GM03348 (cell line): ENCODE measurements around the gene LAMC3.

ENCODE experiments used
- DNase-seq: peaks from one replicate; pipeline ENCODE4 v3.0.0; 2012; ENCODE audit warnings: low spot score

Gene LAMC3

DNA sequence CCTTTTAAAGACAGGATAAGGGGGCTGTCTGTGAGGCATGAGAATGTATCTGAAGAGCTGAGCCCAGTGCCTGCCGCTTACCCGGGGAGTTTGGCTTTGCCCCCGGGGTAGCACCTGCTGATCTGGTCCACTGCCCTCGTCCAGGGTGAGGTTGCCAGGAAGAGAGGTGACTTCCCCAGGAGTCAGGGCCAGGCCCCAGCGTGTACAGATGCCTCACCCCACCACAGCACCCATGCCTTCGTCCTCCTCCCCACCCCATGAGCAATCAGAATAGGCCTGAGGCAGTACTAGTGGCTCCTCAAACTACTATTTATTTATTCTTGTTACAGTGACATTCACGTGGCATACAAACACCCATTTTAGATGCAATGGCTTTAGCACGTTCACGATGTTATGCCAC, 71.6 kb downstream of the LAMC3 start:
- DNase-seq: no peak

DNA sequence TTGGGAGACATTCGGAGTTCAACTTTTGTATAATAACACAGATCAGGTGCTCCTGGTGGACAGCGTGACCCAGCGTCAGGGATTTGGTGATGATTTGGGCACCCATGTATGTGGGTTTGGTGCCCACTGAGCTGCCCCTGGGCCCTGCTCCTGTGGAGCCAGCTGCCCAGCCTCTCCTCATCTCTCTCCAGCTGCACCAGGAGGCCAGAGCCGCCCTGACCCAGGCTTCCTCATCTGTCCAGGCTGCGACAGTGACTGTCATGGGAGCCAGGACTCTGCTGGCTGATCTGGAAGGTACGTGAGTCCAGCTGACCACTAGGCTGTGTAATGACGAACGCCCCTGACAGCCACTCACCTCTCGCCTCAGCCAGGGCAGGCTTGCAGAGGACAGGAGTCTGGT, 72.9 kb downstream of the LAMC3 start:
- DNase-seq: no peak

DNA sequence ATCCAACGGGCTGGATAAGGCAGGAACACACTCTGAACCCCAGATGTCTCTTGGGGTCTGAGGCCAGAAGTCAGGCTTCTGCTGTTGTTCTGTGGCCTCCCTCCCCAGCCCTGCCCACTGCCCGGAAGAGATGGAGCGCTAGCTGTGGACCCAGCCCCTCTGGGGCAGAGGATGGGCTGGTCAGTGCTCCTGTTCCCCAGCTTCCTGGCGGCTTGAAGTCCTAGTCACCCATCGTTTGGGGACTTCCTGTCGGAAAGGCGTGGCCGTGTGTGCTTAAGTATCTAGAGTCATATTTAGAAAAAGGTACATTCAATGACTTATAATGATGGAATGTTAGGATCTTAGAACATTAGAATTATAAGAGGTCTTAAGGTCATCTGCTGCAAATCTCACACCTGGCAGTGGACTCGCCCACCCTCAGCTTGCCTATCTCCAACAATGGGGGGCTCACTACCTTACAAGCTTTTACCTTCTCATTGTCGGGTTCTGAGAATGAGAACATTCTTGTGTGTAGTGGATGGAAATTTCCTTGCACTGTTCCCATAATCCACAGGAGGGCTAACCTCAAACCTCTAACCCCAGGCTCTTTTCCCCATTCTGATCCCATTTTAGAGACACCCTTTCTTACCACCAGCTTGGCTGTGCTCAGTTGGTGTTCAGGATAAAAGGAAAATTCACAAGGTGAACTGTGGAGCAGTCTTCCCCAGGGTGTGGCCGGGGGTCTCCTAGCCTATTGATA, 74.0 kb downstream of the LAMC3 start:
- DNase-seq: no peak

DNA sequence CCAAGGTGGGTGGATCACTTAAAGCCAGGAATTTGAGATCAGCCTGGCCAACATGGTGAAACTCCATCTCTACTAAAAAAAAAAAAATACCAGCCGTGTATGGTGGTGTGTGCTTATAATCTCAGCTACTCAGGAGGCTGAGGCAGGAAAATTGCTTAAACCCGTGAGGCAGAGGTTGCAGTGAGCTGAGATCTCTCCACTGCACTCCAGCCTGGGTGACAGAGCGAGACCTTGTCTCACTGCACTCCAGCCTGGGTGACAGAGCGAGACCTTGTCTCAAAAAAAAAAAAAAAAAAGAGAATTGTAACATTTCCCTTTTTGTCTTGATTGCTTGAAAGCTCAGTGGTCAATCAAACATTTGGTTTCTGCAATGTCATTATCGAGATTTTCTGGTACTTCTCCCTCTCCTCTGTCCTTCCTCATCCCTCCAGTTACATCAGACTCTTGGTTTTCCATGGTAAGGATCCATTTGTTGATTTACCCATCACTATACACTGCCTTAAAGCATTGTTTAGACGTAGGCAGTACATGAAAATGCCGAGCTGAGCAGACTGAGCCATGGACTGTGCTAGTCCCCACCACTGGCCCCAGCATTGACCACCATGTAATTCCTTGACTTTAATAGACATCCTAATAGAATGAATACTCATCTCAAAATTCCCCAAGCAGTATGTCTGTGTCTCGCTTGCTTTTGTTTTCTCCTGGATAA, 75.8 kb downstream of the LAMC3 start:
- DNase-seq: no peak

DNA sequence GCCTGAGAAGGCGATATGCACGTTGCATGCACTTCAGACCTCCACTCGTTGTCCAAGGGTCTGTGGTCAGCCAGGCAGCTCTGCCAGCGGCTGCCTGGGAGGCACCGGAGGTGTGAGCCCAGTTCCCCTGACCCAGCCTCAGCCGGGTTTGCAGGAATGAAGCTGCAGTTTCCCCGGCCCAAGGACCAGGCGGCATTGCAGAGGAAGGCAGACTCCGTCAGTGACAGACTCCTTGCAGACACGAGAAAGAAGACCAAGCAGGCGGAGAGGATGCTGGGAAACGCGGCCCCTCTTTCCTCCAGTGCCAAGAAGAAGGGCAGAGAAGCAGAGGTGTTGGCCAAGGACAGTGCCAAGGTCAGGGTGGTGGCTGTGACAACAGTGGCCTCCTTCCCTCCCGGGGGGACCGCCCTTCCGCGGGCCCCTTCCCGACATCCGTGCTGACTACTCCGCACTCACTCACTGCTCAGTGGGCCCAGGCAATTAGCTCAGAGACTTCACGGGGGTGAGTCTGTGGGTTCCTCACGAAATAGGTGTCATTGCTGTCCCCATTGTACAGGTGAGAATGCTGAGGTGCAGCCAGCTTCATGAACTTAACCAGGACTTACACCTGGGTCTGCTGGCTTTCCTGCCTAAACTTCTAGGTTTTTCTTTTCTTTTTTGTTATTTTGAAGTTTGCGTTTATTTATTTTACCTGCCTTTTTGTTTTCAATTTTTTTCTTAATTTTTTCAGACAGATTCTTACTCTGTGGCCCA, 76.6 kb downstream of the LAMC3 start:
- DNase-seq: no peak

DNA sequence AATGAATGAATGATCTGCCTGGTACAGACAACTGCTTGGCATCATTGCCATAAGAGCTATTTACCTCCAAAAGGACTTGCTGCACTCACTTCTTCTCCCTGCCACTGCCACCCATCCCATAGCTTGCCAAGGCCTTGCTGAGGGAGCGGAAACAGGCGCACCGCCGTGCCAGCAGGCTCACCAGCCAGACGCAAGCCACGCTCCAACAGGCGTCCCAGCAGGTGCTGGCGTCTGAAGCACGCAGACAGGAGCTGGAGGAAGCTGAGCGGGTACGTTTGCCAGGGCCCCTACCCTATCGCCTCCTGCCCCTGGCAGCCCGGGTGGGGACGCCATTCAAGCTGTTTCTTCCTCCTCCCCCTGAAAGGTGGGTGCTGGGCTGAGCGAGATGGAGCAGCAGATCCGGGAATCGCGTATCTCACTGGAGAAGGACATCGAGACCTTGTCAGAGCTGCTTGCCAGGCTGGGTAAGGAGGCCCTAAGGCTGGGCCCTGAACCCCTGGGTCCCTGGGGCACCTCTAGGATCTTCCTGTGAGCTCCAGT, 78.5 kb downstream of the LAMC3 start:
- no peak for DNase-seq

DNA sequence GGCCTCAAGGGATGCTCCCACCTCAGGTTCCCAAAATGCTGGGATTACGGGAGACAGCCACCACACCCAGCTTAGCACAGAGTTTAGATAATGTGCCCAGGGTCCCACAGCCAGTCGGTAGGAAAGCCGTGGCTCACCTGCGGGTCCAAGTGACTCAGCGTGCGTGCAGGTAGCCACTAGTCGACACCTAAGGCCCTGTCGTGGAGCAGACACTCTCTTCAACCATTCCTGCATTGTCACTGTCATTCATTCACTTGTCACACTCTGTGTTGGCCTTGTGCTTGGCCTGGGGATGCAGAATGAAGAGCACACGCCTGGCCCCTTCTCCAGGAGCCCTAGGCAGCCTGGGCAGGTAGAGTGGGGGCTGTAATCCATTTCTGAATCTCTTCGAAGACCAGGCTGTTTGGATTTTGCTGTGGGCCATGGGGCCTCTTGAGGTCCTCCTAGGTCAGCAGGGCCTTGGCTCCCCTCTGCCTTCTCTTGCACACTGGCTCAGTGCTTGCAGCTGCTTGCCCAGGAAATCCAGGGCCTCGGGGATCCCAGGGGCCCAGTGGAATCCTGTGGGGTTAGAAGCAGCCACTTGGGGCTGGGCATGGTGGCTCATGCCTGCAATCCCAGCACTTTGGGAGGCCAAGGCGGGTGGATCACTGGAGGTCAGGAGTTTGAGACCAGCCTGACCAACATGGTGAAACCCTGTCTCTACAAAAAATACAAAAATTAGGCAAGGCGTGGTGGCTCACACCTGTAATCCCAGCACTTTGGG, 81.2 kb downstream of the LAMC3 start:
- no peak for DNase-seq

DNA sequence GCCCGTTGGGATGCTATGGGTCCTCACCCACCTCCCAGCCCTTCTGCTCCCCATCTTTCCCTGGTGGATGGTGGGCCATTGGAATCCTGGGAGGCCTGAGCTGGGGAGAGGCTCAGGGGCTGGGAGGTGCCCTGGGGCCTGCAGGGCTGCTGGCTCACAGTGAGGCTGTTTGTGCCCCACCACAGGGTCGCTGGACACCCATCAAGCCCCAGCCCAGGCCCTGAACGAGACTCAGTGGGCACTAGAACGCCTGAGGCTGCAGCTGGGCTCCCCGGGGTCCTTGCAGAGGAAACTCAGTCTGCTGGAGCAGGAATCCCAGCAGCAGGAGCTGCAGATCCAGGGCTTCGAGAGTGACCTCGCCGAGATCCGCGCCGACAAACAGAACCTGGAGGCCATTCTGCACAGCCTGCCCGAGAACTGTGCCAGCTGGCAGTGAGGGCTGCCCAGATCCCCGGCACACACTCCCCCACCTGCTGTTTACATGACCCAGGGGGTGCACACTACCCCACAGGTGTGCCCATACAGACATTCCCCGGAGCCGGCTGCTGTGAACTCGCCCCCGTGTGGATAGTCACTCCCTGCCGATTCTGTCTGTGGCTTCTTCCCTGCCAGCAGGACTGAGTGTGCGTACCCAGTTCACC, 82.5 kb downstream of the LAMC3 start:
- DNase-seq: no peak

DNA sequence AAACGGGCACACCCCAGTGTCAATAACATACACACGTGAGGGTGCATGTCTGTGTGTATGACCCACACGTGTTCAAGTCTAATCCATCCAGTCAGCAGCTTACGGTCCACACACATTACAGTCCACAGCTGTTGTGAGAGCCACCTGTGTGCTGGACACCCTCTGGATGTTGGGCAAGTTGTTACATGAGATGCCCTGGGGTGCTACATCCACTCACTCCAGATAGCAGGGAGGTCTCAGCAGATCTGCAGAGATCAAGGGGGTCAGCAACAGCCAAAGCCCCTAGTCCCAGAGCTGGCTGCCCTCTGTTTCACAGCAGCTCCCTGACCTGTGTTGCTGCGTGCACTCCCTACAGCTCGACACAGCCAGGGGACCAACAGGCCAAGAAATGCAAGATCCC, 83.1 kb downstream of the LAMC3 start:
- DNase-seq: no peak

DNA sequence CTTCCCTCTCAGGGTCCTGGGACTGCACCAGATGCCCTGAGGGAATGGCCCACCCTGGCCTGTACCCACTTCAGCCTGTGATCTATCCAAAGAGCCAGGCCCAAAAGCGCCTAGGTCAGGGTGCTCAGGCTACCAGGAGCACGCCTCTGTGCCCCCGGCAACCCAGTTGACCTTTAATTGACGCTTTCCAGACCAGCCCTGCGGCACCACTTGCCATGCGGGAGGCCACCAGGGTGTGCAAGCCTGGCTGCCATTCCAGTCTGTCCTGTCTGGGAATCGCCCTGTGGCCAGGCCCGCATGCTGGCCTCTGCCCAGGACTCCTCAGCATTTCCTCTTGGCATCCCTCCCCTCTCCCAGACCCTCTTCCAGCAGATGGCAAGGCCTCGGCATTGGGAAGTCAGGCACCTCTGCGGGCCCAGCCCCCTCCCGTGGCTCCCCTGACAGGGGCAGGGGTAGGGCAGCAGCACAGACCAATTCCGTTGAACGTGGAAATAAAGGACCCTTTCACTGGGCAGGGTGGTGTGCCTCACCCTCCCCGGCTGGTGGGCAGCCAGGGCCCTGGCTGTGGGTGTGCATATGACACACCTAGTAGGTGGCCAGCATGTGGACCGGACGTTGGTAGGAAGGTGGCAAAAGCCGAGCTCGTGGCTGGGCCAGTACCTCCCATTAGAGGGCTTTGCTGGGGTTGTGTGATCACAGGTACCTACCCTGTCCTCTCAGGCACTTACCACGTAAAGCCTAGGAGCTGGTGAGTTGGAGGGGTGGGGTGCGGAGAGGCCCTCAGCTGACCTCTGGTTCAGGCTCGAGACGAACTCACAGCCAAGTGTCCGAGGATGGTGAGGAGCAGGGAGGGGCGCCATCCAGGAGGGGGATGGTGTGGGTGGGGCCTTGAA, 83.8 kb downstream of the LAMC3 start:
- no peak for DNase-seq

DNA sequence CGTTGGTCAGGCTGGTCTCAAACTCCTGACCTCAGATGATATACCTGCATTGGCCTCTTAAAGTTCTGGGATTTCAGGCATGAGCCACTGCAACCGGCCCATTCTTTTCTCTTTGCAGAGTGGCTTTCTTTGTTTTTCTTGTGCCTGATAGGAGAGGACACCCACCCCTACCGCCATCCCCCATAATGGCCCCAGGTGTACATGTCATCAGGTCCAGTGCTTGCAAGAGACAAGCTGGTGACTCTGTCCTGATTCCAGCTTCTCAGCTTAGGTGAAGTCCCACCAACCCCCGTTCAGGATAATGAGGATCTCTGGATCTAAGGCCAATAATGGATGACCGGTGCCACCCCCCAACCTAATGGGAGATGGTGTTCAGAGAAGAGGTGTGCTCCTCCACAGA, 85.0 kb downstream of the LAMC3 start:
- DNase-seq: no peak

DNA sequence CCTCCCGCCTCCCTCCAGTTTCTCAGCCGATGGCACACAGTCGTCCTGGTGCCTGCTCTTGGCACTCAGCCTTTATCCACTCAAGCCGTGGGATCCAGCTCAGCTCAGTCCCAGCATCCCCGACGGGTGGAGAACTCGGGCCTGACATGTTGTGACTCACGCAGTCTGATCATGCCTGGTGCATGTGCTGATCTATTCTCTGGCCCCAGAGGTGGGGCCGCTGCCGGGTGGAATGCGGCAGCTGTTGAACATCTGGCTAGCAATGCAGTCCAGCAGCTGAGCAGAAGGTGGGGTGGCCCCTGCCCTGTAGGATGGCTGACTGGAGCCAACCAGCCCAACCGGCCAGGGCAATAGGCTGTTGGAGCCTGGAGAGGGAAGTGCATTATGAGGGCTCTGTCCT, 85.6 kb downstream of the LAMC3 start:
- DNase-seq: peak; percentile 86

DNA sequence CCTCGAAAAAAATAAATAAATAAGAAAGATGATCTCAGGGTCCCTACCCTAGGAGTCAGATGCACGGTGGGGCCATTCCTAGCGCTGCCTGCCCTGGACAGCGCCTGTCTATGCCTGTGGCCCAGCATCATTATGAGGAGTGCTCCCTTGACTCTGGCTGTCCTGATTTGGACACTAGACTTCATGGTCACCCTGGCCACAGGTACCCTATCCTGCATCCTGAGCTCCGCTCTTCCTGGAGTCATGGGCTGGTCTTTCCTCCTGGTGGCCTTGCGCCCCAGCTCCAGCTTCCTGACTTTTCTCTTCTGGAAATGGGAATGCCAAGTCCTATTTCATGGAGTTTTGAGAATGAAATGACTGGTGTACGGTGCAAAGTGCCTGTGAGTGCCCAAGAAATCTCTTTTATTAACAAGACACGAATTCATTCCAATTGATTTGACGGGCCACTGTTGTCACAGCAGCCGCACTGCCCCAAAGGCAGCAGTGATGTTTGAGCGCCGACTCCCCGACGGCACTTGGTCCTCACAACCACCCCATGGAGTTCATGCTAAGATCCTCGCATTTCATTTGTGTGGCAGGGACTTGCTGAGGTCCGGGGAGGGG, 86.8 kb downstream of the LAMC3 start:
- DNase-seq: no peak

DNA sequence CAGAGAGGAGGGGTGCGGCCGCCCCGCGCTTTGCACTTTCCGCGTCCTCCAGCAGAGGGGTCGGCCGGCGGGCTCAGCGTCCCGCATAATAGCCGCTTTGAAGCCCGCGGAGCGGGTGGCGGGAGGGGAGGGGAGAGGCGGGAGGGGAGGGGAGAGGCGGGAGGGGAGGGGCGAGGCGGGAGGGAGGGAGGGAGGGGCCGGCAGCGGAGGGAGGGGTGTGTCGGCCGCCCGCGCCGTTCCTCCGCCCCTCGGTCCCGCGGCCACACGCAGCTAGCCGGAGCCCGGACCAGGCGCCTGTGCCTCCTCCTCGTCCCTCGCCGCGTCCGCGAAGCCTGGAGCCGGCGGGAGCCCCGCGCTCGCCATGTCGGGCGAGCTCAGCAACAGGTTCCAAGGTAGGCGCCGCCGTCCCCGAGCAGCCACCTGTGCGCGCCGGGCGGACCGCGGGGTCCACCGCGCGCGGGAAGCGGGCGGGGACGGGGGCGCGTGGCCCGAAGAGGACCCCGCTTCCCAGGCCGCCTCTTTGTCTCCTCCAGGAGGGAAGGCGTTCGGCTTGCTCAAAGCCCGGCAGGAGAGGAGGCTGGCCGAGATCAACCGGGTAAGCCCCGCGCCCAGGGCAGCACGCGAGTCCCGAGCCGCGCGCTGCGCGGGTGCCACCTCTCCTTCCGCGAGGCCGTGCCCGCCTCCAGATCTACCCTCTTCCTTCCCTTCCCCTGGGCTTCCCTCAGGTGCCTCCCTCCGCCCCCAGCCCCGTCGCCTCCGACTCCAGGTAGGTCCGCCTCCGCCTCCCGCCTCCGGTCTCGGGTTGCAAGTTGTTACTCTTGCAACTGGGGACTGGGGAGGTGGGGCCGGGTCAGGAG, 87.5 kb downstream of the LAMC3 start, which contains the start of gene AIF1L:
TSS of gene AIF1L (plus strand) at position 263 of the 857 bp plus-strand sequence. CDS start at position 362, 99 bp downstream.
- peak; percentile 67 for DNase-seq

DNA sequence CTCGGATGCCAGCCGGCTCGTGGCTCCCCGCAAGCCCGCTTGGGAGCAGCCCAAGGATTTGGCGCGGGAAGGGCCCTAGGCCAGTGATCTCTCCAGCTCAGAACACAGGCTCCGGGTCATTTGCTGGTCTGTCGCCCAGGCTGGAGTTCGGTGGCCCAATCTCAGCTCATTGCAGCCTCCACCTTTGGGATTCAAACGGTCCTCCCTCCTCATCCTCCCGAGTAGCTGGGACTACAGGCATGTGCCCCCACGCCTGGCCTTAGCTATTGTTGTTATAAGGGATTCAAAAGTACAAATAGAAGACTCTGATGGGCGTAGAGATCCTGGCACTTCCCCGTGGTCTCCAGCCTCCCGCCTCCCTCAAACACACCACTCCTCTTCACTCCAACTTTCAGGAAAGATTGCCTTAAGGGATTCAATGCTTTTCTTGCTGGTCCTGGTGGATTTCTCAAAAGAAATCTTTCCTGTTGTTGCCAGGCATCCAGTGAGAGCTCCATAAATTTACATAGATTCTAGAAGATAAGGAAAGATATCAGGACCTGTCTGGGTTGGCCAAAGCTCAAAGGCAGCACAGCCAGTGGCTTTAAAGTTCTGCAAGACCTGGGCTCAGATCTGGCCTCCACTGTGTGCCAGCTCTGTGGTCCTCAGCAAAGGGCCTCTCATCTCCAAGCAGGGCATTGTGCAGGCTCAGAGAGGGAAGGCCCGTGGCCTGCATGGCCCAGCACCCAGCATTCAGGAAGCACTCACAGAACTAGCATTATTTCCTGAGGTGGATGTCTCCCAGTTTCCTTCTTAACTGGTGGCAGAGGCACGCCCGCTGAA, 88.4 kb downstream of the LAMC3 start:
- DNase-seq: no peak

DNA sequence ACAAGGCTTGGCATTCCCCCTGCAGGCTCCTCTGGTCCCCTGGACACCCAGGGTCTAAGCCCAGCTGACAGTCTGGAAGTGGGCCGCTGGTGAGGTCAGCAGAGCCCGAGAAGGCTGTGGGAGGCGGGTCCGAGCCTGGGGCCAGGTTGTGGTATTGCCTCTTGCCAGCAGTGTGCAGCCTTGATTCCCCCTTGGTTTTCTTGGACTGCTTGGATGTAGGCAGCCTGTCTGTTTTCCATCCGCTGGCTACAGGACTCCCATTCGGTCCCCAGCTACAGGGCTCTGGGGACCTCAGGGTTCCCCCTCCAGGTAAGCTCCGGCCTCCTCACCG, 88.9 kb downstream of the LAMC3 start:
- no peak for DNase-seq

DNA sequence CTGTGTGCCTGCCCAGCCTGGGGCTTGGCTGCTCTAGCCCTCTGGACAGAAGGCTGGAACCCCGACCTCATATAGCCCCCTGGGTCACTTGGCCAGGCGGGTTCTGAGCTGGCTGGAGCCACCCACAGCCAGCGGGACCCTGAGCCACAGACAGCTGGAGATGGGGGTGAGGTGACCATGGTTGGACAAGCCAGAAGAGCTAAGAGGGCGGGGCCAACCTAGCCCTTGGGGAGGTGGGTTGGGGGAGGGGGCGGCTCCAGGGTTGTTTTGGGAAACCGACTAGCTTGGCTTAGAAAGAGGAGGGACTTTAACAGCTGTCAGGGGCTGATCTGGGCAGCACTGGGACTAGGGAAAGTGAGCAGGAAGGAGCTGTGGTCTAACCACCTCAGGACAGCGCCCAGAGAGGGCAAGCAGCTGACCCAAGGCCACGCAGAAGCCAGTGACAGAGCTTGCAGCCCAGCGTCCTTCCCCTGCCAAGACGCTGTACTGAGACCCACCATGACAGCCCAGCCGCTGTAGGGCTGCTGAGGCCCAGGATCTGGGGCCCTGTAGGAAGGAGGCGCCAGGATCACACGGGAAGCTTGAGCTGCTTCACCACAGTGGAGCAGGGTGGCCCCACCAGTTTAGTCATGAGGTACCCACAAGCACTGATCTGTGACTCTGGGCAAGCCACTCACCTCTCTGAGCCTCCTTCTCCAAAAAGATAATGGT, 89.6 kb downstream of the LAMC3 start:
- no peak for DNase-seq
